Measurements from ENCODE around the gene EGFR. TPM values are rescaled to one million over a fixed set of nuclear protein-coding genes. Genes with fewer than 3 reads are reported as not detected.
A peak's percentile ranks its signal among the peaks of the same experiment; 100 is the strongest.

The EGFR gene
- total RNA-seq, 2 donors from 2014 or later: 78.3 to 112 TPM

GRCh38 chr7:55253188-55253587 is 234.4 kb downstream of the EGFR start:
- no peaks in the 10 kb centered on the region for H3K27me3 ChIP-seq (replicated peaks; ENCODE audit: insufficient read depth)
- intact Hi-C loops (cut with DNase I): loop anchor here (10.0 kb wide), 2 partner anchors 128 to 198 kb away; no protein-coding TSS in a partner anchor
- TF ChIP-seq CTCF (IDR thresholded peaks at IDR 0.05) (no peak), POLR2AphosphoS5 (IDR thresholded peaks at IDR 0.05) (no peak)

DNA sequence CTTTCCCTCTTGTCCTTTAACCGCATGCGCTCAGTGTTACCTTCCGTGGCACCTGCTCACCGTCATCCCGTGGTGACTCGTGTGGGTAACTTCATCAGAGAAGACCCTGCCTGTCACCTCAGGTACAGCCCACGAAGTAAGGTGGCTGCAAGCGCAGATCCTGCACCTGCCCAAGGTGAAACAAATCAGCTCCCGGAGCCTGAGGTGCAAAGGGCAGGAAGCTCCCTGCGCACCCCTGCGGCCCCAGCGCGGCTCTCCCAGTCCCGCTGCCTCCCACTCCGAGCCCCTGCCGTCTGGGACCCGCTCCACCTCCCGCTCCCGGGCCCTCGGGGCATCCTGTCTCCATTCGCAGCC is 235.4 kb downstream of the EGFR start:
- intact Hi-C loops (cut with DNase I): loop anchor here (2.0 to 10.0 kb wide), 4 partner anchors 129 to 465 kb away; partner anchors contain the start of gene EGFR
- H3K4me1 ChIP-seq (replicated peaks): peaks cover 3% of the 10 kb centered on the region
- H3K27ac ChIP-seq: no peak overlapping the region
- no peak for DNase-seq (ENCODE audit: low spot score)
- no peaks in the 10 kb centered on the region for H3K9me3 ChIP-seq
- TF ChIP-seq POLR2A (IDR thresholded peaks at IDR 0.05): no peak
- no peaks in the 10 kb centered on the region for H3K36me3 ChIP-seq
- 32% methylated on average over 21 of the region's 21 CpGs for WGBS
- H3K27me3 ChIP-seq (replicated peaks; ENCODE audit: insufficient read depth): no peaks in the 10 kb centered on the region
- H3K4me3 ChIP-seq: peak overlapping the region; percentile 44 to 51

More at GRCh38 chr7:55253188-55253587, 234.4 kb downstream of the EGFR start:
- Histone ChIP-seq H3K4me1 (replicated peaks) (peaks cover 3% of the 10 kb centered on the region), H3K27ac (no peak overlapping the region), H3K9me3 (no peaks in the 10 kb centered on the region), H3K36me3 (no peaks in the 10 kb centered on the region), H3K4me3 (no peak overlapping the region)
- DNase-seq (ENCODE audit: low spot score): no peak
- 93% methylated on average over 3 of the region's 3 CpGs for WGBS

GRCh38 chr7:55254596-55255495 is 236.0 kb downstream of the EGFR start:
- Histone ChIP-seq H3K27ac (peak overlapping the region; percentile 50 to 59), H3K36me3 (no peaks in the 10 kb centered on the region), H3K9me3 (no peaks in the 10 kb centered on the region), H3K27me3 (replicated peaks; ENCODE audit: insufficient read depth) (no peaks in the 10 kb centered on the region), H3K4me3 (peak overlapping the region; percentile 44 to 51), H3K4me1 (replicated peaks) (peaks cover 3% of the 10 kb centered on the region)
- DNase-seq (ENCODE audit: low spot score): peak; percentile 81
- peak; percentile 95 to 96 (median 95) for TF ChIP-seq CTCF (IDR thresholded peaks at IDR 0.05)
- TF ChIP-seq POLR2AphosphoS5 (IDR thresholded peaks at IDR 0.05): no peak
- WGBS: 1% methylated on average over 53 of the region's 80 CpGs
- intact Hi-C loops (cut with DNase I): loop anchor here (2.0 to 10.0 kb wide), 4 partner anchors 130 to 466 kb away; partner anchors contain the start of gene EGFR

DNA sequence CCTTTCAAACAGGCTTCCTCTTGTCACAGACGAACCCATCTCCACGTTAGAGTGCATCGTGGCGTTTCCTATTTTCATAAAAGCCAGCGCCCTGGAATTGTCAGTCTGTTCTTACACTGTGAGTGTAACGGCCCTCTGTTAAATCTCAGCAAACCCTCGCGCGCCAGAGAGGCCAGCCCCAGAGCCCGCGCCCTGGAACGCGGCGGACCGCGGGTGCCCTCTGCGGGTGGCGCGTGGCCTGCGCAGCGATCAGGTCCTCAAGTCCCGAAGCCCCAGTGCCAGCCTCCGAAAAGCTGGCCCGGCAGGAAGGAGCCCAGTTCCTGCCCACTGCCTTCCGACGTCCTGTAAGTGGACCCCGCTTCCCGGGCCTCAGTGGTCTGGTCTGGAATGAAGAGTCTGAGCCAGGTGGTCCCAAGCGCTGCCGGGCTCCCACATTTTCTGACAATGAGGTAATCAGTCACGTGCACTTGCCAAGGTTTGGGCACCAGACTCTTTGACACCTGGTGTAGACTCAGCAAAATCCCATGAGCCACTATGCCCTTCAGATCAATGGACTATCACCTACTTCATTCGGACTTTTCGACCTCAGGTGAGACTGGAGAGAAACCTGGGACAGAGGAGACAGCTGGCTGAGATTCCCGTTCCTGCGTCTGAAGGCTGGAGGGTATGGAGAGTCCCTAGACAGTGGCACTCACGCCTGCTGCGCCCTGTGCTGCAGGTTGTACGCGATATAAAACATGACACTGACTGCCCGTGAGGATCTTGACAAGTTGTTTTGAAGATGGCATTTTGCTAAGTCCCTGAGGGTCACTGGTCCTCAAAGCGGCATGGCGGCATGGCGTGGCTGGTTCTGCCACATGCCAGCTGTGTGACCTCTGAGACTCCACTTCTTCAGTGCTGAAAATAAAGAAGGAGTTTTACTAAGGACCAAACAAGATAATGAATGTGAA is 237.0 kb downstream of the EGFR start:
- no peaks in the 10 kb centered on the region for H3K9me3 ChIP-seq
- H3K4me1 ChIP-seq (replicated peaks): peaks cover 3% of the 10 kb centered on the region
- no peaks in the 10 kb centered on the region for H3K36me3 ChIP-seq
- peak; percentile 87 for DNase-seq (ENCODE audit: low spot score)
- 24% methylated on average over 41 of the region's 43 CpGs for WGBS
- intact Hi-C loops (cut with DNase I): loop anchor here (2.0 to 10.0 kb wide), 4 partner anchors 131 to 467 kb away; partner anchors contain the start of gene EGFR
- no peak for TF ChIP-seq POLR2A (IDR thresholded peaks at IDR 0.05)
- peak; percentile 60 to 95 (median 87) for TF ChIP-seq CTCF (IDR thresholded peaks at IDR 0.05)
- TF ChIP-seq POLR2AphosphoS5 (IDR thresholded peaks at IDR 0.05): peak; percentile 25
- H3K27ac ChIP-seq: peak overlapping the region; percentile 50 to 59
- no peaks in the 10 kb centered on the region for H3K27me3 ChIP-seq (replicated peaks; ENCODE audit: insufficient read depth)
- peak overlapping the region; percentile 44 to 51 for H3K4me3 ChIP-seq

DNA sequence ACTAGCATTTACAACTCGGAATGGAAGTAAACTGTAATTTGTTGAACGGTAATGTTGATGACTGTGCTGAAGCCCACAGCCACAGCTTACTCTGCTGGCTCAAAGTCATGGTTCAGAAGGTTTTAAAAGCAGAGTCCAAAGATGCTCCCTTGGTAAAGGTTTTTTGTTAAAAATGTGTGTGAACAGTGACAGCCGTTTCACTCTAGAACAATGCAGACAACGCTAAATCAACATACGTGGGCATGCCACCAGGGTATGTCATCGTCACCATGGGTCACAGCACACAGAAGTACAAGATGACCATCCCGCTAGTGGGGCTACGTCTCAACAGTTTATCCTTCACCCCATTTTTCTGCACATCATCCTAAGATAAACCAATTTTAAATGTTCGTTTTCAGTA is 239.8 kb downstream of the EGFR start:
- Histone ChIP-seq H3K27me3 (replicated peaks; ENCODE audit: insufficient read depth) (no peaks in the 10 kb centered on the region), H3K4me3 (no peak overlapping the region), H3K36me3 (no peaks in the 10 kb centered on the region), H3K27ac (no peak overlapping the region), H3K4me1 (replicated peaks) (peaks cover 3% of the 10 kb centered on the region), H3K9me3 (no peaks in the 10 kb centered on the region)
- TF ChIP-seq POLR2A (IDR thresholded peaks at IDR 0.05) (no peak), CTCF (IDR thresholded peaks at IDR 0.05) (no peak), POLR2AphosphoS5 (IDR thresholded peaks at IDR 0.05) (no peak)
- intact Hi-C loops (cut with DNase I): loop anchor here (10.0 kb wide), 2 partner anchors 134 to 204 kb away; no protein-coding TSS in a partner anchor
- no peak for DNase-seq (ENCODE audit: low spot score)
- 77% methylated on average over 9 of the region's 9 CpGs for WGBS

Measured in prostate gland (tissue), 2 donors.